ENCODE measurements around the gene THAP7. TPM values are rescaled to one million over a fixed set of nuclear protein-coding genes. Genes with fewer than 3 reads are reported as not detected.

Gene THAP7
- total RNA-seq, 3 donors from 2014 or later = 35.8 to 59.9 (median 52.4) TPM

- H3K27me3 ChIP-seq = no peaks in the 10 kb centered on the region
- DNase-seq (ENCODE audit: low spot score in 2 of 2) = no peak
- no peaks in the 10 kb centered on the region for H3K4me1 ChIP-seq
- no peaks in the 10 kb centered on the region for H3K9me3 ChIP-seq
- no peak for TF ChIP-seq POLR2A (IDR thresholded peaks at IDR 0.05)
- TF ChIP-seq CTCF (IDR thresholded peaks at IDR 0.05) = no peak
- TF ChIP-seq POLR2AphosphoS5 (IDR thresholded peaks at IDR 0.05) = no peak
- no peaks in the 10 kb centered on the region for H3K36me3 ChIP-seq
- H3K27ac ChIP-seq = no peak overlapping the region
- intact Hi-C loops (cut with DNase I; ENCODE audit: low total_unique reads) = no loop called here
- no peak overlapping the region for H3K4me3 ChIP-seq
Observed at GRCh38 chr22:21020802-21021429, 19.0 kb upstream of the THAP7 start.

- Histone ChIP-seq H3K4me3 (no peak overlapping the region), H3K4me1 (peaks cover 7 to 8% of the 10 kb centered on the region in 2 donors), H3K27me3 (no peaks in the 10 kb centered on the region), H3K9me3 (no peaks in the 10 kb centered on the region), H3K36me3 (no peaks in the 10 kb centered on the region), H3K27ac (no peak overlapping the region)
- no peak for TF ChIP-seq CTCF (IDR thresholded peaks at IDR 0.05)
- no peak for TF ChIP-seq POLR2AphosphoS5 (IDR thresholded peaks at IDR 0.05)
- no peak for TF ChIP-seq POLR2A (IDR thresholded peaks at IDR 0.05)
- DNase-seq (ENCODE audit: low spot score in 2 of 2) = no peak
- intact Hi-C loops (cut with DNase I; ENCODE audit: low total_unique reads) = no loop called here
Observed at GRCh38 chr22:21018314-21018713, 16.4 kb upstream of the THAP7 start.

GRCh38 chr22:21016644-21017420 is 14.9 kb upstream of the THAP7 start:
- no peak for DNase-seq (ENCODE audit: low spot score in 2 of 2)
- Histone ChIP-seq H3K27me3 (no peaks in the 10 kb centered on the region), H3K9me3 (no peaks in the 10 kb centered on the region), H3K4me3 (no peak overlapping the region), H3K36me3 (no peaks in the 10 kb centered on the region), H3K4me1 (peaks cover 7 to 8% of the 10 kb centered on the region in 2 donors), H3K27ac (no peak overlapping the region)
- intact Hi-C loops (cut with DNase I; ENCODE audit: low total_unique reads) = no loop called here
- no peak for TF ChIP-seq POLR2AphosphoS5 (IDR thresholded peaks at IDR 0.05)
- no peak for TF ChIP-seq CTCF (IDR thresholded peaks at IDR 0.05)
- TF ChIP-seq POLR2A (IDR thresholded peaks at IDR 0.05) = no peak

GRCh38 chr22:21015466-21016006 is 13.6 kb upstream of the THAP7 start:
- intact Hi-C loops (cut with DNase I; ENCODE audit: low total_unique reads) = no loop called here

More at GRCh38 chr22:21015466-21016006, 13.6 kb upstream of the THAP7 start:
- TF ChIP-seq POLR2A (IDR thresholded peaks at IDR 0.05) = no peak
- no peak for TF ChIP-seq CTCF (IDR thresholded peaks at IDR 0.05)
- TF ChIP-seq POLR2AphosphoS5 (IDR thresholded peaks at IDR 0.05) = no peak
- no peaks in the 10 kb centered on the region for H3K36me3 ChIP-seq
- H3K27me3 ChIP-seq = no peaks in the 10 kb centered on the region
- peak overlapping the region in 1 of 2 donors; percentile 84 for H3K27ac ChIP-seq
- no peaks in the 10 kb centered on the region for H3K9me3 ChIP-seq
- no peak overlapping the region for H3K4me3 ChIP-seq
- peaks cover 7 to 8% of the 10 kb centered on the region in 2 donors for H3K4me1 ChIP-seq
- DNase-seq (ENCODE audit: low spot score in 2 of 2) = no peak
